ENCODE data around the gene FBXO7. TPM values are rescaled to one million over a fixed set of nuclear protein-coding genes. Genes with fewer than 3 reads are reported as not detected.
A peak's percentile ranks its signal among the peaks of the same experiment; 100 is the strongest.

The FBXO7 gene
- total RNA-seq, 4 donors from 2014 or later, result 86.1 to 108 (median 92.9) TPM

DNA sequence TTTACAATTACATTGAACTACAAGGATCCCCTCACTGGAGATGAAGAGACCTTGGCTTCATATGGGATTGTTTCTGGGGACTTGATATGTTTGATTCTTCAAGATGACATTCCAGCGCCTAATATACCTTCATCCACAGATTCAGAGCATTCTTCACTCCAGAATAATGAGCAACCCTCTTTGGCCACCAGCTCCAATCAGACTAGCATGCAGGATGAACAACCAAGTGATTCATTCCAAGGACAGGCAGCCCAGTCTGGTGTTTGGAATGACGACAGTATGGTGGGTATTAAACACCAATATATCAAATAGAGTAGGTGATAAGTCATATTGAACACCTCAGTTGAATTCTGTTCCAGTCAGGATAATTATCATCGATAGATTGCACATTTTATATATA is 4.4 kb downstream of the FBXO7 start:
- H3K27me3 ChIP-seq, result no peaks in the 10 kb centered on the region
- WGBS, 2 donors, result 88 to 89% methylated on average over 3 of the region's 3 CpGs
- H3K27ac ChIP-seq, result no peak overlapping the region
- no peak for DNase-seq (ENCODE audit: low spot score in 2 of 2)
- TF ChIP-seq EP300 (IDR thresholded peaks at IDR 0.05) (no peak), POLR2A (IDR thresholded peaks at IDR 0.05) (no peak)
- TF ChIP-seq, protein P1, sequence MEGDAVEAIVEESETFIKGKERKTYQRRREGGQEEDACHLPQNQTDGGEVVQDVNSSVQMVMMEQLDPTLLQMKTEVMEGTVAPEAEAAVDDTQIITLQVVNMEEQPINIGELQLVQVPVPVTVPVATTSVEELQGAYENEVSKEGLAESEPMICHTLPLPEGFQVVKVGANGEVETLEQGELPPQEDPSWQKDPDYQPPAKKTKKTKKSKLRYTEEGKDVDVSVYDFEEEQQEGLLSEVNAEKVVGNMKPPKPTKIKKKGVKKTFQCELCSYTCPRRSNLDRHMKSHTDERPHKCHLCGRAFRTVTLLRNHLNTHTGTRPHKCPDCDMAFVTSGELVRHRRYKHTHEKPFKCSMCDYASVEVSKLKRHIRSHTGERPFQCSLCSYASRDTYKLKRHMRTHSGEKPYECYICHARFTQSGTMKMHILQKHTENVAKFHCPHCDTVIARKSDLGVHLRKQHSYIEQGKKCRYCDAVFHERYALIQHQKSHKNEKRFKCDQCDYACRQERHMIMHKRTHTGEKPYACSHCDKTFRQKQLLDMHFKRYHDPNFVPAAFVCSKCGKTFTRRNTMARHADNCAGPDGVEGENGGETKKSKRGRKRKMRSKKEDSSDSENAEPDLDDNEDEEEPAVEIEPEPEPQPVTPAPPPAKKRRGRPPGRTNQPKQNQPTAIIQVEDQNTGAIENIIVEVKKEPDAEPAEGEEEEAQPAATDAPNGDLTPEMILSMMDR (IDR thresholded peaks at IDR 0.05), result no peak
- H3K36me3 ChIP-seq, result peaks cover 0 to 19% (median 0%) of the 10 kb centered on the region in 3 donors
- H3K4me1 ChIP-seq, result peaks cover 3 to 57% (median 16%) of the 10 kb centered on the region in 4 donors
- no peaks in the 10 kb centered on the region for H3K9me3 ChIP-seq
- H3K4me3 ChIP-seq, result no peak overlapping the region

DNA sequence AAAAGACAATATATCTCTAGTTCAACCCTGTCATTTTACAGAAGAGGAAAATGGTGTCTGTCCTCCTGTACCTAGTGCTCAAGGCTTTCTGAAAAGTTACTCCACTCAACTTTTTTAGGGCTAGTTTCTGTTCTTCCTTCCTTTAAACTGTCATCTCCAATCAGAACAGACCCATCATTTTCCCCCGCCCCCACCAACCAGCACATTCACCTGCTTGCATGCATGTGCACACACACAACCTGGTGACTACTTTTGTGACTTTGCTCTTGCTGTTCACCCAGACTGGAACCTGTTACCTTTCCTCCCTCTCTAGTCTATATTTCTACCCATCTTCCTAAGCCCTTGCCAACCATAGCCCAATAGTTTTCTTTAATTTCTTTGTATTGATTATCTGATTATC is 5.6 kb downstream of the FBXO7 start:
- Histone ChIP-seq H3K4me3 (no peak overlapping the region), H3K27me3 (no peaks in the 10 kb centered on the region), H3K4me1 (peaks cover 3 to 56% (median 16%) of the 10 kb centered on the region in 4 donors), H3K36me3 (peaks cover 0 to 29% (median 4%) of the 10 kb centered on the region in 3 donors), H3K9me3 (no peaks in the 10 kb centered on the region), H3K27ac (no peak overlapping the region)
- no peak for DNase-seq (ENCODE audit: low spot score in 2 of 2)
- 96 to 100% methylated on average over 1 of the region's 1 CpG for whole genome bisulfite sequencing, 2 donors
- TF ChIP-seq POLR2A (IDR thresholded peaks at IDR 0.05) (no peak), EP300 (IDR thresholded peaks at IDR 0.05) (no peak)

DNA sequence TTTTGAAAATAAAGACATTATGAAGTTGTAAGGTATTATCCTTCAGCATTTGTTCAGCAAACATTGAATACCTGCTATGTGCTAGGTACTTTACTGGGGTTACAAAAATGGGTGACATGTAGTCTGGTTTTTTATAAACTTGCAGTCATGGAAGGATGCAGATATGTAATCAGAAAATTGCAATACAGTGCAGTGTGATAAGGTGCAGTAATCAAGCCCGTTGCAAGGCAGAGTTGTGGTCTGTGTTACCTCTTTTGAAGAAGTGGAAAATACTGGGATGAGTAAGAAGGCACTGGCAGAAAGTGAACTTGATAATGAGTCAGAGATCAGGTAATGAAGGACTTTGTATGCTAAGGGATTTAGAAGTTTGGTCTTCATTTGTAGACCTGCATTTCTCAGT is 8.1 kb downstream of the FBXO7 start:
- 78 to 79% methylated on average over 1 of the region's 1 CpG for WGBS, 2 donors
- no peak overlapping the region for H3K27ac ChIP-seq
- no peak overlapping the region for H3K4me3 ChIP-seq
- TF ChIP-seq POLR2A (IDR thresholded peaks at IDR 0.05) (no peak), EP300 (IDR thresholded peaks at IDR 0.05) (no peak)
- TF ChIP-seq, protein P1 (IDR thresholded peaks at IDR 0.05), result no peak
- peaks cover 0 to 57% (median 2%) of the 10 kb centered on the region in 4 donors for H3K4me1 ChIP-seq
- no peak for DNase-seq (ENCODE audit: low spot score in 2 of 2)
- H3K36me3 ChIP-seq, result peaks cover 0 to 53% (median 10%) of the 10 kb centered on the region in 3 donors
- no peaks in the 10 kb centered on the region for H3K27me3 ChIP-seq
- no peaks in the 10 kb centered on the region for H3K9me3 ChIP-seq

DNA sequence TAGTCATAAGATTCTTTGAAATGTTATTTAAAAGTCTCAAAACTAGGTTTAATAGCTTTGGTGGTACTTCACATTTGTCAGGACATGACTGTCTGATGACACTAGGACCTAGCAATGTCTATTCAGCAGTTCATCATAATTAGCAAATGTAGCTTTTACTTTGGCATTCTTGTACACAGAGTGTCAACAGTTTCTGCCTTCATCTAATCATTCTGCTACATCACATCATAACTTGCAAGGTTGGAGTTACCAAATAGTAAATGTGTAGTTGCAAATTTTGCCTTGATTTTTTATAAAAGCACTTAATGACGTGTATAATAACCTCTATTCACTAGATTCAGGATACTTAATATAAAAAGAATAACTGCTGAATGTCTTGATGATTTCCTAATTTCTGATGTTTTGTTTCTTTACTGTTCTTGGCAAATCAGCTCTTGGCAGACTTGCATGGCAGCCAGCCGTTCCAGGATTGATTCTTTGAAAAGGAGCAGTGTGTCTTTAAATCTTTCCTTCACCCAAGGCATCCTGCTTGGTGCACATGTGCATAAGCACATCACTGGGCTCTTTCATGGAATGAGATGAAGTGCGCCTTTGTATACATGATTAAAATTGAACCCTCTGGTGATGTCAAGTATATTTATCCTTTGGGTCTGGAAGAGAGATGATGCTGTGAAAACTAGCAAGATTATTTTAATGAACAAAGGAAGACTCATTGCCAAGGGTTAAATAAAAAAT is 12.2 kb downstream of the FBXO7 start:
- peaks cover 0 to 69% (median 14%) of the 10 kb centered on the region in 3 donors for H3K36me3 ChIP-seq
- DNase-seq (ENCODE audit: low spot score in 2 of 2), result no peak
- TF ChIP-seq EP300 (IDR thresholded peaks at IDR 0.05) (no peak), POLR2A (IDR thresholded peaks at IDR 0.05) (no peak)
- TF ChIP-seq, protein P1 (IDR thresholded peaks at IDR 0.05), result no peak
- no peaks in the 10 kb centered on the region for H3K9me3 ChIP-seq
- H3K27ac ChIP-seq, result peak overlapping the region in 1 of 4 donors; percentile 7
- WGBS, 2 donors, result 42% methylated on average over 3 of the region's 3 CpGs
- no peaks in the 10 kb centered on the region for H3K27me3 ChIP-seq
- peaks cover 0 to 42% (median 0%) of the 10 kb centered on the region in 4 donors for H3K4me1 ChIP-seq
- H3K4me3 ChIP-seq, result no peak overlapping the region

DNA sequence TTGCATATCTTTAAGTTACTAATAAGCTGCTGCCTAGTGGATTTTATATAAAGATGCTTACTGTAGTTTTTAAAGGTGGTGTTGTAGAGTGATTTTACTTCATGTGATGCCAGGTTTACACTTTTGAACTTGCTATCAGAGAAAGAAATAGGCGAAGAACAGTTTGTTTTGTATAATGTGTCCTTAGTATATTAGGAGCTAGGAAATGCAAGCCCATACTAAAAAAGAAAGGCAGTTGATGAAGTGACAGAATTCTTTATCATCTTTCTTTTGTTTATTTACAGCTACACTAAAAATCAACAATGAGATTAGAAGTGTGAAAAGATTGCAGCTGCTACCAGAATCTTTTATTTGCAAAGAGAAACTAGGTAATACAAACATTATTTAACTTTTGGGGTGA is 12.8 kb downstream of the FBXO7 start:
- Histone ChIP-seq H3K36me3 (peaks cover 0 to 76% (median 14%) of the 10 kb centered on the region in 3 donors), H3K4me3 (no peak overlapping the region), H3K9me3 (no peaks in the 10 kb centered on the region), H3K27ac (no peak overlapping the region), H3K4me1 (peaks cover 0 to 37% (median 0%) of the 10 kb centered on the region in 4 donors), H3K27me3 (no peaks in the 10 kb centered on the region)
- DNase-seq (ENCODE audit: low spot score in 2 of 2), result no peak
- TF ChIP-seq POLR2A (IDR thresholded peaks at IDR 0.05) (no peak), EP300 (IDR thresholded peaks at IDR 0.05) (no peak)
- TF ChIP-seq, protein P1 (IDR thresholded peaks at IDR 0.05), result no peak
- WGBS, 2 donors, result 53 to 61% methylated on average over 1 of the region's 1 CpG
